Measurements from ENCODE around the gene ASTN2. TPM values are rescaled to one million over a fixed set of nuclear protein-coding genes. Genes with fewer than 3 reads are reported as not detected.

The ASTN2 gene
- polyA plus RNA-seq, 1 experiment: 6.6 TPM

DNA sequence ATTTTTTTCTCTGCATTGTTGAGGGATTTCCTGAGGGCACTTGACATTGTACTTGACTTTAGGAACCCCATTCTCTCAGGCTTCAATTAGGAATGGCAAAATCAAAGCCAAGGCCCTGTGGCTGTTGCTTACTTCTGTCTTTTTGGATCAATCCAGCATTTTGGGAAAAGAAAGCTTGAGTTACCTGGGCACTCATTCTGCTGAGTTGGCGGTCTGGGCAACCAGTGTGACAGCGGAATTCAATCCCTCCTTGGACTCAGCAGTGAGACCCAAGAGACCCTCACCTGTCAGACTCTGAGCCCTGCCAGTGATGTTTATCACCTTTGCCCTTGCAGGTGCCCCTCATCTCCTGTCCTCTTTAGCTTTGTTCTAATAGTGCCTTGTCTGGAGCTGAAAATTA lies 1036.0 kb downstream of the ASTN2 start:
- H3K4me3 ChIP-seq (ENCODE audit: low read depth, low read length): no peak overlapping the region
- no peak for DNase-seq (ENCODE audit: low read depth, low spot score)
- no peak for TF ChIP-seq CTCF (IDR thresholded peaks at IDR 0.05; ENCODE audit: low read depth, low read length)
- ChIA-PET CTCF (no interaction called here), POLR2A (no interaction called here)
- no peak overlapping the region for H3K27ac ChIP-seq (ENCODE audit: low read depth, low read length)
- H3K27me3 ChIP-seq (ENCODE audit: control insufficient read depth, insufficient read depth, low read length): no peaks in the 10 kb centered on the region
- no peaks in the 10 kb centered on the region for H3K9me3 ChIP-seq (ENCODE audit: control insufficient read depth, insufficient read depth, low read length)

DNA sequence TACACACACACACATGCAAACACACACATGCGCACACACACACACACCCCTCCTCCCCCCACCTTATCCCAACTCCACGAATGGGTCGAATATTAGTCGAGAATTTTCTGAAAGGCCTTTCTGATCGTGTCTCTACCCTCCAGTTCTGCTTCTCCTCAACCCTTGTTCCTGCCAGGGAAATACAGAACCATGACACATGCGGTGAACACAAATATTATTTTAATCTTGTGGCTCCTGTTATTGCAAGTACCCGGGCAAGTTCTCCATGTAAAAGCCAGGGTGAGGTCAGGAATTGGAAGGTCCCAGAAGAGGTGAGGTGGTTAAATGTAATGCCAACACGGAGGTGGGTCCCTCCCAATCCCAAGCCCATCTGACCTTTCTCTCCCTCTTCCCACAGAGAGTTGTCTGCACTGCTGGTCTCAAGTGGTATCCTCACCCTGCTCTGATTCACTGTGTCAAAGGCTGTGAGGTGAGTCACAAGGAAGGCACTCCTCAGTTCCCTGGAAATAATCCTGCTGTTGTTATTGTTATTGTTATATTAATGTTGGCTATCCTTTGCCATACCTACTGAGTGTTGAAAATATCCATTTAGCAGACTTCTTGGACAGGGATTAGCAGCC lies 1037.6 kb downstream of the ASTN2 start:
- ChIA-PET POLR2A (no interaction called here), CTCF (interaction anchor here (0.9 kb wide), 1 partner anchor 195 kb away, joined by 3 read pairs; no protein-coding TSS in a partner anchor)
- peak overlapping the region; percentile 43 for H3K27ac ChIP-seq (ENCODE audit: low read depth, low read length)
- H3K27me3 ChIP-seq (ENCODE audit: control insufficient read depth, insufficient read depth, low read length): no peaks in the 10 kb centered on the region
- peak; percentile 39 for DNase-seq (ENCODE audit: low read depth, low spot score)
- no peak overlapping the region for H3K4me3 ChIP-seq (ENCODE audit: low read depth, low read length)
- no peak for TF ChIP-seq CTCF (IDR thresholded peaks at IDR 0.05; ENCODE audit: low read depth, low read length)
- H3K9me3 ChIP-seq (ENCODE audit: control insufficient read depth, insufficient read depth, low read length): no peaks in the 10 kb centered on the region

Small RNA genes within 50 kb of the gene (small RNA-seq; reads per million reads assigned to genes)
- gene SNORA70C (ENCODE audit: insufficient read length, low read depth): not detected

Measured in AG04450 (cell line).